Type B pancreatic cell (in vitro differentiated cells): ENCODE results near the gene OR11H6. TPM values are rescaled to one million over a fixed set of nuclear protein-coding genes. Genes with fewer than 3 reads are reported as not detected.
"Not testable (repeated sequence)": the region's sequence is repeated elsewhere in the genome, so short reads cannot be mapped to it uniquely, and the experiment has no call there.

Experiments
- DNase-seq: peaks from one replicate; pipeline ENCODE4 v3.0.0; 2021; ENCODE audit warnings: mixed read lengths; ENCODE audit not compliant: unreplicated experiment; ENCODE audit errors: extremely low spot score
- H3K27ac Mint-ChIP-seq: 2 replicates; pipeline ENCODE4 v1.8.0; 2021; ENCODE audit warnings: mild to moderate bottlenecking, mixed read lengths
- H3K27me3 Mint-ChIP-seq: 2 replicates; pipeline ENCODE4 v1.8.0; 2021; ENCODE audit warnings: mixed read lengths
- H3K36me3 Mint-ChIP-seq: 2 replicates; pipeline ENCODE4 v1.8.0; 2021; ENCODE audit warnings: mixed read lengths
- H3K4me1 Mint-ChIP-seq: one replicate; pipeline ENCODE4 v1.8.0; 2021; ENCODE audit warnings: mixed read lengths; ENCODE audit not compliant: unreplicated experiment
- H3K4me3 Mint-ChIP-seq: 2 replicates; pipeline ENCODE4 v1.8.0; 2021; ENCODE audit warnings: mild to moderate bottlenecking, mixed read lengths
- H3K9me3 Mint-ChIP-seq: 2 replicates; pipeline ENCODE4 v1.8.0; 2021; ENCODE audit warnings: mixed read lengths
- total RNA-seq: library from RNA; stranded (reverse); gene quantifications from 2 replicates; pipeline ENCODE4 v1.2.1, GENCODE V29; 2021; ENCODE audit warnings: low replicate concordance
- TF ChIP-seq, protein P1 (sequence below): fragments of 200-600 bp; sonication (generic); conservative IDR thresholded peaks from 2 replicates; pipeline ENCODE4 v1.5.0; 2021; ENCODE audit warnings: antibody characterized with exemption, mild to moderate bottlenecking

The OR11H6 gene
- total RNA-seq, 1 donor from 2014 or later = not detected

DNA sequence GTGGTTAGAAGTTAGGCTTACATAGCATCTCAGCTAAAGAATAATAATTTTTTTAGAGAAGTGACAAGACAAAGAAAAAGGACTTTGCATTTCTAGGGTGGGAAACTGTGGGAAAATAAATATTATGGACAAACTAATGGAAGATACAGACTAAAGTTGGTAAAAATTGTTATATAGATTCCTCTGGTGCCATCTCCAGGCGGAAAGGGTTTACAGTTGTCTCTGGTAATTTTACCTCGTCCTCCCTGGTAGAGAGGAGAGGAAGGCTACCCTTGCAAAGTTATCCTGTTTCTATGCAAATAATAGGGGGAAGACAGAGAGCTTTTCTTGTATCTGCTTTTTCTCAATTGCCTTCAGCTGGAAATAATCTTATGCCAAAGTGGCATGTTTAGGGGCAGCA lies 27.6 kb upstream of the OR11H6 start:
- peaks cover 3% of the 10 kb centered on the region for H3K9me3 Mint-ChIP-seq
- no peaks in the 10 kb centered on the region for H3K4me1 Mint-ChIP-seq
- H3K27me3 Mint-ChIP-seq = no peaks in the 10 kb centered on the region
- no peak for DNase-seq
- TF ChIP-seq, protein P1, sequence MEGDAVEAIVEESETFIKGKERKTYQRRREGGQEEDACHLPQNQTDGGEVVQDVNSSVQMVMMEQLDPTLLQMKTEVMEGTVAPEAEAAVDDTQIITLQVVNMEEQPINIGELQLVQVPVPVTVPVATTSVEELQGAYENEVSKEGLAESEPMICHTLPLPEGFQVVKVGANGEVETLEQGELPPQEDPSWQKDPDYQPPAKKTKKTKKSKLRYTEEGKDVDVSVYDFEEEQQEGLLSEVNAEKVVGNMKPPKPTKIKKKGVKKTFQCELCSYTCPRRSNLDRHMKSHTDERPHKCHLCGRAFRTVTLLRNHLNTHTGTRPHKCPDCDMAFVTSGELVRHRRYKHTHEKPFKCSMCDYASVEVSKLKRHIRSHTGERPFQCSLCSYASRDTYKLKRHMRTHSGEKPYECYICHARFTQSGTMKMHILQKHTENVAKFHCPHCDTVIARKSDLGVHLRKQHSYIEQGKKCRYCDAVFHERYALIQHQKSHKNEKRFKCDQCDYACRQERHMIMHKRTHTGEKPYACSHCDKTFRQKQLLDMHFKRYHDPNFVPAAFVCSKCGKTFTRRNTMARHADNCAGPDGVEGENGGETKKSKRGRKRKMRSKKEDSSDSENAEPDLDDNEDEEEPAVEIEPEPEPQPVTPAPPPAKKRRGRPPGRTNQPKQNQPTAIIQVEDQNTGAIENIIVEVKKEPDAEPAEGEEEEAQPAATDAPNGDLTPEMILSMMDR = no peak
- no peak overlapping the region for H3K27ac Mint-ChIP-seq
- H3K36me3 Mint-ChIP-seq = no peaks in the 10 kb centered on the region
- H3K4me3 Mint-ChIP-seq = no peak overlapping the region

DNA sequence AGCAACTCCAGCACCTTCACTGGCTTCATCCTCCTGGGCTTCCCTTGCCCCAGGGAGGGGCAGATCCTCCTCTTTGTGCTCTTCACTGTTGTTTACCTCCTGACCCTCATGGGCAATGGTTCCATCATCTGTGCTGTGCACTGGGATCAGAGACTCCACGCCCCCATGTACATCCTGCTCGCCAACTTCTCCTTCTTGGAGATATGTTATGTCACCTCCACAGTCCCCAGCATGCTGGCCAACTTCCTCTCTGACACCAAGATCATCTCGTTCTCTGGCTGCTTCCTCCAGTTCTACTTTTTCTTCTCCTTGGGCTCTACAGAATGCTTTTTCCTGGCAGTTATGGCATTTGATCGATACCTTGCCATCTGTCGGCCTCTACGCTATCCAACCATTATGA lies 26.1 kb upstream of the OR11H6 start:
- H3K4me1 Mint-ChIP-seq = no peaks in the 10 kb centered on the region
- H3K27ac Mint-ChIP-seq = no peak overlapping the region
- TF ChIP-seq, protein P1 = no peak
- DNase-seq = no peak
- H3K36me3 Mint-ChIP-seq = no peaks in the 10 kb centered on the region
- no peak overlapping the region for H3K4me3 Mint-ChIP-seq
- no peaks in the 10 kb centered on the region for H3K27me3 Mint-ChIP-seq
- H3K9me3 Mint-ChIP-seq = peaks cover 8% of the 10 kb centered on the region

DNA sequence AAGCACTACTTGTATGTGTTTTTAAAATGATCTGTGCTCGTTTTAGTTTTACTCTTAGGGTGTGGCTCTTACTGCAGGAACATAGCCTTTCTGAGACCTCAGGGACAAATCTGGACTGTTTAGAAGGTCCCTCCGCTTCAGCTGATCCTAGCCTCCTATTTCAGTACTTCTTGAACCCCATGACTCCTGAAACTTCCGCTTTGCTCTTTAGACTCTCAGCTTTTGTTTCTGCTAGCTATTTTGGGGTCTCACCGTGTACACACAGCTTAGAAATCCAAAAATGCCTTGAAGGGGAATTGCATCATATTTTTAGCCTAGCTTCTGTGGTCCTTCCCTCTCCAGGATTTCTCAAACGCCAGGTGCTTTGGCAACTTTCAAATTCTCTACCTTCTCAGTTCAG lies 24.5 kb upstream of the OR11H6 start:
- Mint-ChIP-seq H3K27ac (no peak overlapping the region), H3K9me3 (peaks cover 8% of the 10 kb centered on the region), H3K4me3 (no peak overlapping the region), H3K27me3 (no peaks in the 10 kb centered on the region), H3K4me1 (no peaks in the 10 kb centered on the region), H3K36me3 (no peaks in the 10 kb centered on the region)
- DNase-seq = no peak
- TF ChIP-seq, protein P1 = no peak

DNA sequence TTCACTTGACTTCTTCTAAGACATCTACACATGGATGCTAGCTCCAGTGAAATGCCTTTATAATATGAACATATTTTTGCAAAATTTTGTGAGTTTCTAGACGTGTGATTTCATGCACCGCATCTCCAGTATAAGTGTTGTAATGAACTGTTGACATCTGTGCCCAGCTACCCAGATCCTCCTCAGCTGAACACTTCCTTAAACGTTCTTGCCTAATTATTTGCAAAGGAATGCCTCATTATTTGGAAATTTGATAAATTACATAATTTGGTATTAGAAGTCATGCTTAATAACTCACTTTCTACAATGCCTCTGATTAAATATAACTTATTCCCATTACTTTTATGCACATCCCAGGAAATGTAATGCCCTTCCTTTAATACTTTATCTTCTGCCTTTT lies 18.8 kb upstream of the OR11H6 start:
- Mint-ChIP-seq H3K9me3 (peaks cover 9% of the 10 kb centered on the region), H3K27me3 (no peaks in the 10 kb centered on the region), H3K36me3 (no peaks in the 10 kb centered on the region), H3K4me1 (no peaks in the 10 kb centered on the region), H3K4me3 (no peak overlapping the region), H3K27ac (no peak overlapping the region)
- TF ChIP-seq, protein P1 = no peak
- no peak for DNase-seq

DNA sequence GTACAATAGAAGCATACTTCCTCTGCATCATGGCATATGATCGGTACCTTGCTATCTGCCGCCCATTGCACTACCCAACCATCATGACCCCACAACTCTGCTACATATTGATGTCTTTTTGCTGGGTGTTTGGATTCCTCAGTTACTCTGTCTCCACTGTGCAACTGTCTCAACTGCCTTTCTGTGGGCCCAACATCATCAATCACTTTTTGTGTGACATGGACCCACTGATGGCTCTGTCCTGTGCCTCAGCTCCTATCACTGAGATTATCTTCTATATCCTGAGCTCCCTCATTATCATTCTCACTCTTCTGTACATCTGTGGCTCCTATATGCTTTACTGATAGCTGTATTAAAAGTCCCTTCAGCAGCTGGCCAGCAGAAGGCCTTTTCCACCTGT lies 13.9 kb upstream of the OR11H6 start:
- H3K4me3 Mint-ChIP-seq = no peak overlapping the region
- no peak overlapping the region for H3K27ac Mint-ChIP-seq
- no peaks in the 10 kb centered on the region for H3K4me1 Mint-ChIP-seq
- H3K36me3 Mint-ChIP-seq = peaks cover 4% of the 10 kb centered on the region
- TF ChIP-seq, protein P1 = no peak
- H3K9me3 Mint-ChIP-seq = peaks cover 14% of the 10 kb centered on the region
- no peaks in the 10 kb centered on the region for H3K27me3 Mint-ChIP-seq
- DNase-seq = no peak

DNA sequence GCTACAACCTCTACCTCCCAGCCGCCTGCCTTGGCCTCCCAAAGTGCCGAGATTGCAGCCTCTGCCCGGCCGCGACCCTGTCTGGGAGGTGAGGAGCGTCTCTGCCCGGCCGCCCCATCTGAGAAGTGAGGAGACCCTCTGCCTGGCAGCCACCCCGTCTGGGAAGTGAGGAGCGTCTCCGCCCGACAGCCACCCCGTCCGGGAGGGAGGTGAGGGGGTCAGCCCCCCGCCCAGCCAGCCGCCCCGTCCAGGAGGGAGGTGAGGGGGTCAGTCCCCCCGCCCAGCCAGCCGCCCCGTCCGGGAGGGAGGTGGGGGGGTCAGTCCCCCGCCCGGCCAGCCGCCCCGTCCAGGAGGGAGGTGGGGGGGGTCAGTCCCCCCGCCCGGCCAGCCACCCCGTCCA lies 11.1 kb upstream of the OR11H6 start:
- H3K27ac Mint-ChIP-seq, H3K4me1 Mint-ChIP-seq, H3K36me3 Mint-ChIP-seq, H3K27me3 Mint-ChIP-seq, H3K4me3 Mint-ChIP-seq, DNase-seq: not testable (repeated sequence)
- H3K9me3 Mint-ChIP-seq = peaks cover 21% of the 10 kb centered on the region
